NCI-H510A (cell line): ENCODE results near the gene PAK2.
A peak's percentile ranks its signal among the peaks of the same experiment; 100 is the strongest.
"Not testable (repeated sequence)": the region's sequence is repeated elsewhere in the genome, so short reads cannot be mapped to it uniquely, and the experiment has no call there.

Experiments
- DNase-seq: peaks from one replicate; lab custom pipeline; 2025; lab: John Stamatoyannopoulos, UW

The PAK2 gene

DNA sequence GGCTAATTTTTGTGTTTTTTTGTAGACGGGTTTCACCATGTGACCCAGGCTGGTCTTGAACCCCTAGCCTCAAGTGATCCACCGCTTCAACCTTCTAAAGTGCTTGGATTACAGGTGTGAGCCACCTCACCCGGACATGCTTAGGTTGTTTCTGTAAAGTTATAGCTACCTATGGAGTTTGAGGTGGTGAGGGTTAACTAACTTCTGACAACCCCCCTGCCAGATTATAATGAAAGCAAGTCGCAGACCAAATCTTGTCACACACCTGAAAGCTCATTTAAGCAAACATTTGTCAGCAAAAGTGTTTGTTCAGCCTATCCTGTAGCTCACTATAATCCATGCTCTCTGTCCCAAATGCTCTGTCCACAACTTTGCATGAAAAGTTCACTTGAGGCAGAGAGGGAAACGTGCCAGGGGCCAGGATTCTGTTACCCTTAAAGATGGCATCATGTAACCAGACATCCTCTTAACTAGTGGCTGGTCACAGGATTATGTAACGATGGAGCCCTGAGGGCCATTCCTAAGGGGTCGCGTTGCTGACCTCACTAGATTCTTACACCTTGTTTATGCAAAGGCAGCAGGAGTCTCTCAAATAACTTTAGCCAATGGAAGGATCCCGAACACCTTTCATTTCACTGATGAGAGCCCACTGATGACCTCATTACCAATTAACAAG lies 103.9 kb downstream of the PAK2 start:
- DNase-seq, result no peak

GRCh38 chr3:196844235-196845219 lies 104.9 kb downstream of the PAK2 start:
- not testable (repeated sequence) for DNase-seq

DNA sequence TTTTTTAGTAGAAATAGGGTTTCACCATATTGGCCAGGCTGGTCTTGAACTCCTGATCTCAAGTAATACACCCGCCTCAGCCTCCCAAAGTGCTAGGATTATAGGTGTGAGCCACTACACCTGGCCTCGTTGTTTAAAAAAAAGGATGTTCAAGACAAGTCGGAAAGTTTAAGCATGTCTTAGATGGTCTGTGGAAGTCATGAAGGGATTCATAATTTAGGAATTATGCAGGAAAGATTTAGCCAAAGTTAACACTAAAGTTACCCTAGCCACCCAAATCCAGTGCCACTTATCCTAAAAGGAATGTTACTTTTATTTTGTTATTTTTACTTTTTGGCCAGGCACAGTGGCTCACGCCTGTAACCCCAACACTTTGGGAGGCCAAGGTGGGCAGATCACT lies 108.7 kb downstream of the PAK2 start:
- not testable (repeated sequence) for DNase-seq

- no peak for DNase-seq
These were observed 109.6 kb downstream of the PAK2 start for GRCh38 chr3:196849180-196849741.

GRCh38 chr3:196863000-196863399 lies 123.3 kb downstream of the PAK2 start:
- DNase-seq, result not testable (repeated sequence)

DNA sequence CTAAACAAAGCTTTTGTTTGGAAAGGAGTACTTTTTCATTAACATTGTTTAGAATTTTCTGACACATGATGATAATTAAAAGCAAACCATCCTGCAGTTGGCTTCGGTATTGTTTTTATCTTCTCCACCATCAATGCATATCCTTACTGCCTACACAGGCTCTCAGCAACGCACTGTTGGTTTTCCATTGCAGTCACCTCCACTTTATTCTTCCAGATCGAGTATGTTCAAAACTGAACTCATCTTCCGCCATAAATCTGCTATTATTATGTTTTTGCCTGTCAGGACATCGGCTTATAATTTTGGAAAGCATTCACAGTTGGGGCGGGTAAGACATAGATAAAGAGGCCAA lies 127.5 kb downstream of the PAK2 start:
- no peak for DNase-seq

DNA sequence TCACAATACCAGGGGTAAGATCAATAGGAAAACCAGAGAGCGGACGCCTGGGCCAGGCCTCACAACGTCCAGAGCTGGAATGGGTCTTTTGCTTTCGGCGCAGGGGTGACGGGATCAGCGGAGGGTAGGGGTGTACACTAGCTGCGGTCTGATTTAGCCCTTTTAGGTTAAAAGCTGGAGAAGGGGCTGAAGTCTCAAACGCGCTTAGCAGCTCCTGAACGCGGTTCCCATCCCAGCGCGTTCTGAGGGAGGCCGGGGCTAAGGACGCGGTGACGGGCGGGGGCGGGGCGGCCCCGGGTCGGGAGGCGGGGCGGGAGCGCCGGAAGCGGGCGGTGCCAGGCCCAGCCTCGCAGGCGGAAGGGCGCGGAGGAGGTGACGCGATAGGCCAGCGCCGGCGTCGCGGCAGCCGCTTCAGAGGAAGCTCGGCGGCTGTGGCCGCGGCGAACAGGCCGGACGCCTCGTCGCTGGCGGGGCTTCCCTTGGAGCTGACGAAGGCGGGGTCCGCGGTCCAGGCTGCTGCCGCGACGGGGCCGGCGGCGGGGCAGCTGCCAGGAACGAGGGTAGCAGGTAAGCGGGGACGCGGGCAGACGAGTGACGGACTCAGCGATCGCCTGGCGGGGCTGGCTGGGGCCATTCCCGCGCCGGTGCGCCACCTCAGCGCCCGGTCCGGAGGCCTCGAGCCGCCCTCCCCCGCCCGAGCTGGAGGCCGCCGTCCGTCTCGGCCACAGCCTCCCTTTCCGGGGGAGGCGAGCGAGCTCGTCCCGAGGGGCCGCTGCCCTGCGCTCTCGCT lies 128.0 kb downstream of the PAK2 start, which contains the start of gene SENP5:
Gene SENP5, plus strand, starts transcription at position 414 of the 790 bp plus-strand sequence. CDS start 17,262 bp downstream, outside the sequence.
- peak; percentile 89 for DNase-seq

- DNase-seq, result peak; percentile 35
These were observed 128.6 kb downstream of the PAK2 start for GRCh38 chr3:196868297-196868661.

GRCh38 chr3:196872316-196872715 lies 132.7 kb downstream of the PAK2 start:
- no peak for DNase-seq

GRCh38 chr3:196874511-196875094 lies 134.9 kb downstream of the PAK2 start:
- not testable (repeated sequence) for DNase-seq

- DNase-seq, result no peak
These were observed 135.6 kb downstream of the PAK2 start for GRCh38 chr3:196875258-196875657.
